ENCODE measurements around the gene CHRDL2.

The CHRDL2 gene

GRCh38 chr11:74681686-74682651 is 49.3 kb downstream of the CHRDL2 start:
- TF ChIP-seq EZH2phosphoT487 (IDR thresholded peaks at IDR 0.05; ENCODE audit: borderline replicate concordance) (no peak), CTCF (conservative IDR thresholded peaks at IDR 0.05; ENCODE audit: low read length) (no peak)

DNA sequence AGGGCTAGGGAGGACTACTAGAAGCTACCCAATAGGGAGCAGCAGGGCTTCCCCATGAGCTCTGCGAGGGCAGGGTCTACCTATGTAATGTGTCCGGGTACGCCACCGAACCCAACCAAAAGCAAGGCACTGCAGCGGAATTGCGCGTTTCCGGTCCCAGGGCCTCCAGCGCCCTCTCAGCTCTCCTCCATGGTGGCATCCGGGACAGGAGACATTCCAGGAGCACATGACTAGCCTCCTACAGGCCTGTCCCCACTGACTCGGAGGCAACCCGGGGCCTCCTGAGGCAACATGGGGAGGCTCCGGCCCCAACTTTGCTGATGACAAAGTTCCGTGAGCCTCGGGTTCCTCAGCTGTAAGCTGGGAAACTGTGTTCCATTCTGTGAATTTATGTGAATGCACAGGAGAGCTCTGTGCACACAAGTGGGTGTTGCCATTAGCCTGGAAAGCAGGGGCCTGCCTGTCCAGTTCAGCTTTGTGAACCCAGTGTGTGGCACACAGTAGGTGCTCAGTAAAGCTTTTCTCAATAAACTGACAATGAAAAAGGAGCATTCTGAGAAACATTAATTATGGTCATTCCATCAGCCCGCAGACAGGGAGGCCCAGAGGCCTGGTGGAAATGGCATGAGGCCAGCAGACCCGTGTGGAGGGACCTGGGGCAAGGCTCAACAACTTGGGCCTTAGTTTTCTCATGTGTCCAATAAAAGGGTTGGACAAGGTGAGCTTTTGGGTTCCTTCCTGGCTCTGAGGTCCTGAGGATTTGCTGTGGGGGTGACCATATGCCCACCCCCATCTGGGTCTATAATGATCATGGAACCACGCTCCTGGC is 50.3 kb downstream of the CHRDL2 start:
- Histone ChIP-seq H3K4me1 (ENCODE audit: insufficient read depth, low read length, poor library complexity, severe bottlenecking) (no peaks in the 10 kb centered on the region), H3K9ac (ENCODE audit: low read depth, low read length, poor library complexity, severe bottlenecking) (no peak overlapping the region), H3K36me3 (ENCODE audit: insufficient read depth, low read length) (no peaks in the 10 kb centered on the region), H3K4me3 (ENCODE audit: low read length, poor library complexity, severe bottlenecking) (no peak overlapping the region), H3K27me3 (ENCODE audit: insufficient read depth, low read length, poor library complexity, severe bottlenecking) (no peaks in the 10 kb centered on the region), H3K4me2 (ENCODE audit: low read depth, low read length, poor library complexity, severe bottlenecking) (no peak overlapping the region), H3K9me2 (replicated peaks; ENCODE audit: low read depth, low read length) (no peaks in the 10 kb centered on the region), H2AFZ (ENCODE audit: low read length) (no peak overlapping the region), H4K20me1 (ENCODE audit: insufficient read depth, low read length, poor library complexity, severe bottlenecking) (no peaks in the 10 kb centered on the region), H3F3A (ENCODE audit: low read depth) (no peaks in the 10 kb centered on the region), H3K9me3 (ENCODE audit: insufficient read depth, low read depth, low read length) (no peaks in the 10 kb centered on the region), H3K79me2 (ENCODE audit: insufficient read depth, low read length) (no peaks in the 10 kb centered on the region)
- TF ChIP-seq EZH2phosphoT487 (IDR thresholded peaks at IDR 0.05; ENCODE audit: borderline replicate concordance) (no peak), CTCF (conservative IDR thresholded peaks at IDR 0.05; ENCODE audit: low read length) (no peak)

More at GRCh38 chr11:74681686-74682651, 49.3 kb downstream of the CHRDL2 start:
- Histone ChIP-seq H3K9me2 (replicated peaks; ENCODE audit: low read depth, low read length) (no peaks in the 10 kb centered on the region), H3K27me3 (ENCODE audit: insufficient read depth, low read length, poor library complexity, severe bottlenecking) (no peaks in the 10 kb centered on the region), H3K4me2 (ENCODE audit: low read depth, low read length, poor library complexity, severe bottlenecking) (no peak overlapping the region), H3K36me3 (ENCODE audit: insufficient read depth, low read length) (no peaks in the 10 kb centered on the region), H2AFZ (ENCODE audit: low read length) (no peak overlapping the region), H3K9ac (ENCODE audit: low read depth, low read length, poor library complexity, severe bottlenecking) (no peak overlapping the region), H3F3A (ENCODE audit: low read depth) (no peaks in the 10 kb centered on the region), H3K4me1 (ENCODE audit: insufficient read depth, low read length, poor library complexity, severe bottlenecking) (no peaks in the 10 kb centered on the region), H3K79me2 (ENCODE audit: insufficient read depth, low read length) (no peaks in the 10 kb centered on the region), H3K9me3 (ENCODE audit: insufficient read depth, low read depth, low read length) (no peaks in the 10 kb centered on the region), H4K20me1 (ENCODE audit: insufficient read depth, low read length, poor library complexity, severe bottlenecking) (no peaks in the 10 kb centered on the region), H3K4me3 (ENCODE audit: low read length, poor library complexity, severe bottlenecking) (no peak overlapping the region)

- H3K9ac ChIP-seq (ENCODE audit: low read depth, low read length, poor library complexity, severe bottlenecking) = no peak overlapping the region
- no peaks in the 10 kb centered on the region for H3F3A ChIP-seq (ENCODE audit: low read depth)
- no peaks in the 10 kb centered on the region for H3K9me2 ChIP-seq (replicated peaks; ENCODE audit: low read depth, low read length)
- no peaks in the 10 kb centered on the region for H3K79me2 ChIP-seq (ENCODE audit: insufficient read depth, low read length)
- TF ChIP-seq CTCF (conservative IDR thresholded peaks at IDR 0.05; ENCODE audit: low read length) (no peak), EZH2phosphoT487 (IDR thresholded peaks at IDR 0.05; ENCODE audit: borderline replicate concordance) (no peak)
- H3K36me3 ChIP-seq (ENCODE audit: insufficient read depth, low read length) = no peaks in the 10 kb centered on the region
- H2AFZ ChIP-seq (ENCODE audit: low read length) = no peak overlapping the region
- no peaks in the 10 kb centered on the region for H3K27me3 ChIP-seq (ENCODE audit: insufficient read depth, low read length, poor library complexity, severe bottlenecking)
- H3K4me1 ChIP-seq (ENCODE audit: insufficient read depth, low read length, poor library complexity, severe bottlenecking) = no peaks in the 10 kb centered on the region
- H4K20me1 ChIP-seq (ENCODE audit: insufficient read depth, low read length, poor library complexity, severe bottlenecking) = no peaks in the 10 kb centered on the region
- H3K4me3 ChIP-seq (ENCODE audit: low read length, poor library complexity, severe bottlenecking) = no peak overlapping the region
- no peak overlapping the region for H3K4me2 ChIP-seq (ENCODE audit: low read depth, low read length, poor library complexity, severe bottlenecking)
- no peaks in the 10 kb centered on the region for H3K9me3 ChIP-seq (ENCODE audit: insufficient read depth, low read depth, low read length)
These were observed 51.1 kb downstream of the CHRDL2 start for GRCh38 chr11:74680035-74680671.
